A673 (cell line): ENCODE measurements around the gene AHCY.

ENCODE experiments used
- CTCF ChIP-seq: fragments of 300-800, 200-600 bp; sonication (generic); conservative IDR thresholded peaks from 2 replicates; pipeline ENCODE4 v1.5.1; 2017; ENCODE audit warnings: low read depth, mild to moderate bottlenecking, antibody characterized with exemption, low read length, moderate library complexity, mixed read lengths
- EZH2 ChIP-seq: fragments of 200-600 bp; sonication (generic); IDR thresholded peaks from 2 replicates; pipeline ENCODE4 v1.6.1; 2017; ENCODE audit warnings: borderline replicate concordance, low read depth, mild to moderate bottlenecking, mixed read lengths, antibody characterized with exemption, low read length; ENCODE audit not compliant: poor library complexity, severe bottlenecking

GRCh38 chr20:34246126-34246626 lies 57.0 kb downstream of the AHCY start:
- TF ChIP-seq CTCF, result no peak
- no peak for TF ChIP-seq EZH2
